GM23248 (cell line): ENCODE data around the gene RSAD2. TPM values are rescaled to one million over a fixed set of nuclear protein-coding genes. Genes with fewer than 3 reads are reported as not detected.

Source experiments
- DNase-seq: peaks from one replicate; pipeline ENCODE4 v3.0.0-alpha.2; 2015
- H2AFZ ChIP-seq: fragments of 200-600 bp; sonication (generic); 2 replicates; pipeline ENCODE4 v1.6.1; 2016; ENCODE audit warnings: antibody characterized with exemption
- H3F3A ChIP-seq: fragments of 200-600 bp; sonication (generic); 2 replicates; pipeline ENCODE4 v1.6.1; 2016; ENCODE audit warnings: mild to moderate bottlenecking, antibody characterized with exemption, mixed run types; ENCODE audit not compliant: insufficient read depth
- H3K27ac ChIP-seq: fragments of 200-600 bp; sonication (generic); 2 replicates; pipeline ENCODE4 v1.5.1; 2016; ENCODE audit warnings: mild to moderate bottlenecking
- H3K27me3 ChIP-seq: fragments of 200-600 bp; sonication (generic); replicated peaks from 2 replicates; pipeline ENCODE4 v1.6.1; 2016; ENCODE audit warnings: mild to moderate bottlenecking; ENCODE audit not compliant: insufficient read depth
- H3K36me3 ChIP-seq: fragments of 200-600 bp; sonication (generic); 2 replicates; pipeline ENCODE4 v1.6.1; 2016; ENCODE audit warnings: low read depth, mild to moderate bottlenecking
- H3K4me1 ChIP-seq: fragments of 200-600 bp; sonication (generic); 2 replicates; pipeline ENCODE4 v1.6.1; 2016; ENCODE audit warnings: mild to moderate bottlenecking; ENCODE audit not compliant: insufficient read depth
- H3K4me2 ChIP-seq: fragments of 200-600 bp; sonication (generic); one replicate; pipeline ENCODE4 v1.6.1; 2016; ENCODE audit warnings: mild to moderate bottlenecking; ENCODE audit not compliant: unreplicated experiment
- H3K4me3 ChIP-seq: fragments of 200-600 bp; sonication (generic); 2 replicates; pipeline ENCODE4 v1.5.1; 2016; ENCODE audit warnings: mild to moderate bottlenecking
- H3K79me2 ChIP-seq: fragments of 200-600 bp; sonication (generic); 2 replicates; pipeline ENCODE4 v1.6.1; 2016; ENCODE audit warnings: mild to moderate bottlenecking; ENCODE audit not compliant: insufficient read depth
- H3K9ac ChIP-seq: fragments of 200-600 bp; sonication (generic); 2 replicates; pipeline ENCODE4 v1.6.1; 2016; ENCODE audit warnings: mild to moderate bottlenecking
- H3K9me2 ChIP-seq: fragments of 200-600 bp; sonication (generic); 2 replicates; pipeline ENCODE4 v1.6.1; 2016; ENCODE audit warnings: mixed run types, mild to moderate bottlenecking, moderate library complexity; ENCODE audit not compliant: insufficient read depth
- H3K9me3 ChIP-seq: fragments of 200-600 bp; sonication (generic); one replicate; pipeline ENCODE4 v1.6.1; 2017; ENCODE audit warnings: low read depth
- H4K20me1 ChIP-seq: fragments of 200-600 bp; sonication (generic); 2 replicates; pipeline ENCODE4 v1.6.0; 2016; ENCODE audit not compliant: insufficient read depth
- EZH2 ChIP-seq: fragments of 200-600 bp; sonication (generic); IDR thresholded peaks from 2 replicates; pipeline ENCODE4 v1.6.1; 2018; ENCODE audit warnings: antibody characterized with exemption, mild to moderate bottlenecking; ENCODE audit not compliant: insufficient read depth, poor library complexity, severe bottlenecking
- EZH2phosphoT487 ChIP-seq: fragments of 200-600 bp; sonication (generic); IDR thresholded peaks from 2 replicates; pipeline ENCODE4 v1.6.1; 2018; ENCODE audit warnings: antibody characterized with exemption, moderate library complexity, mild to moderate bottlenecking, low read depth; ENCODE audit not compliant: insufficient read depth
- WGBS, 2 experiments: methylation state at CpG; one replicate each; pipeline ENCODE4 v1.1.6; 2015 to 2017; ENCODE audit warnings: low lambda C conversion rate in 2 of 2, low coverage in 1 of 2; ENCODE audit errors: missing lambda C conversion rate in 2 of 2; 5-methylcytosine and 5-hydroxymethylcytosine counted together
- in situ Hi-C: fragments of 300-500 bp; cut with MboI; formaldehyde crosslinking; loops from 2 replicates; pipeline ENCODE4 v1.15.0; 2020
- polyA plus RNA-seq: library from polyadenylated mRNA; unstranded; fragments of >200 nt; fragmentation: Nextera tagmentation; extraction: Ambion mirVana; gene quantifications from 2 replicates; pipeline ENCODE4 v1.2.1, GENCODE V29; 2016
- total RNA-seq: library from RNA; depleted of rRNA; stranded (reverse); fragments of >200 nt; shearing (Covaris generic); gene quantifications from 2 replicates; pipeline ENCODE4 v1.2.3, GENCODE V29; 2014

Gene RSAD2
- total and polyA plus RNA-seq, 2 experiments from 2014 or later: not detected

GRCh38 chr2:6872394-6872793 is 5.2 kb upstream of the RSAD2 start:
- Histone ChIP-seq H3K27ac (no peak overlapping the region), H3K9ac (no peak overlapping the region), H3K36me3 (no peaks in the 10 kb centered on the region), H3K9me2 (no peaks in the 10 kb centered on the region), H3F3A (no peaks in the 10 kb centered on the region), H3K4me3 (no peak overlapping the region), H3K4me1 (no peaks in the 10 kb centered on the region), H3K4me2 (no peak overlapping the region), H4K20me1 (no peaks in the 10 kb centered on the region), H3K79me2 (no peaks in the 10 kb centered on the region), H2AFZ (no peak overlapping the region), H3K9me3 (no peaks in the 10 kb centered on the region), H3K27me3 (peaks cover 39% of the 10 kb centered on the region)
- in situ Hi-C loops: no loop called here
- WGBS, 2 experiments: 68 to 70% methylated on average over 2 of the region's 2 CpGs
- DNase-seq: no peak
- no peak for TF ChIP-seq EZH2phosphoT487
- no peak for TF ChIP-seq EZH2

DNA sequence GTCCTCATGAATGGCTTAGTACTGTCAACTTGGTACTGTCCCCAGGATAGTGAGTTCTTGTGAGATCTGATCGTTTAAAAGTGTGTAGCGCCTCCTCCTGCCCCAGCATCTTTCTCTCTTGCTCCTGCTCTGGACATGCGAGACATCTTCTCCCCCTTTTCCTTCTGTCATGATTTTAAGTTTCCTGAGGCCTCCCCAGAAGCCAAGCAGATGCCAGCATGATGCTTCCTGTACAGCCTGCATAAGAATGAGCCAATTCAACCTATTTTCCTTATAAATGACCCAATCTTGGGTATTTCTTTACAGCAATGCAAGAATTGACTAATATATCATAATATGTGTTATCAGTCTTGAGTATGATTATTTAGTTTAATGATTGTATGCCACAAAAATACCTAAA is 3.5 kb upstream of the RSAD2 start:
- Histone ChIP-seq H3K9ac (no peak overlapping the region), H3F3A (no peaks in the 10 kb centered on the region), H3K27me3 (peaks cover 25% of the 10 kb centered on the region), H3K9me2 (no peaks in the 10 kb centered on the region), H3K9me3 (no peaks in the 10 kb centered on the region), H3K79me2 (no peaks in the 10 kb centered on the region), H3K27ac (no peak overlapping the region), H3K4me1 (no peaks in the 10 kb centered on the region), H4K20me1 (no peaks in the 10 kb centered on the region), H3K4me3 (no peak overlapping the region), H2AFZ (no peak overlapping the region), H3K4me2 (no peak overlapping the region), H3K36me3 (no peaks in the 10 kb centered on the region)
- in situ Hi-C loops: no loop called here
- TF ChIP-seq EZH2: no peak
- WGBS, 2 experiments: 69 to 79% methylated on average over 3 of the region's 3 CpGs
- no peak for DNase-seq

DNA sequence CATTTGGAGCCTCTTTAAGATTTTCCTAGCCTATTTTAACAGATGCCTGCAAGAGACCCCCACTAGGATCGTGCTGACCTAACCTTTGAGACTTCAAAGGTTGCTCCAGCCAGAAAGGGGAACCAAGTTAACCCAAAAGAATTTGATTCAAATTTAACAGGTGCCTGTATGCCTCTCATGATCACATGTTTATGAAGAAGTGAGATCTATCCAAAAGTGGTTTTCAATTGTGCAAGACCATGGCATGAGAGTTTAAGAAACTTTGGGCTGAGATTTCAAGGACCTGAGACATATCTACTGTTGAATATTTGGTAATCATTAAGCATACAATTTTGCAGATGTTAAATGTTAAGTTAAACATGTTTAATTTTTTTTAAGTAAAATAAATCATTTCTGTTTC is 1.3 kb upstream of the RSAD2 start:
- TF ChIP-seq EZH2phosphoT487 (no peak), EZH2 (no peak)
- Histone ChIP-seq H3K9me2 (no peaks in the 10 kb centered on the region), H3K27ac (no peak overlapping the region), H3K36me3 (no peaks in the 10 kb centered on the region), H3K4me1 (no peaks in the 10 kb centered on the region), H3K9me3 (no peaks in the 10 kb centered on the region), H2AFZ (no peak overlapping the region), H3K4me3 (no peak overlapping the region), H3K27me3 (peaks cover 32% of the 10 kb centered on the region), H4K20me1 (no peaks in the 10 kb centered on the region), H3F3A (no peaks in the 10 kb centered on the region), H3K79me2 (no peaks in the 10 kb centered on the region), H3K9ac (no peak overlapping the region), H3K4me2 (no peak overlapping the region)
- in situ Hi-C loops: no loop called here
- no peak for DNase-seq
- WGBS, 2 experiments: 39 to 44% methylated on average over 1 of the region's 1 CpG

DNA sequence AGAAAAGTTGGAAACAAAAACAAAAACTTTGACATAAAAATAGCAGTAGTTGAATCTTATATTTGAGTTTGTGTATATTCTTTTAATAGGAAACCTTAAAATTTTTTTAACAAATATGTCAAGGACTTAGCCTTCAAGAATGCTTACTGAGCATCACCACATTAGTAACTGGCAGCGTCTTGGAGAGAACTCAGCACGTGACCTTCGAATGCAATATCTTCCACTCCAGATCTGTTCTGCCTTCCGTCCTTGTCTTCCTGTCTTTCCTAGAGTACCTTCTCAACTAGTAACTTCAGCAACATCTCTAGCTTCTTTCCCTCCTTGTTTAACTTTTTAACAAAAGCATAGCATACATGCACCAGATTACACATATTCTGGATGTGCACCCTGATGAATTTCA is 972 bp downstream of the RSAD2 start:
- Histone ChIP-seq H3K27ac (no peak overlapping the region), H3K4me1 (no peaks in the 10 kb centered on the region), H3K27me3 (peaks cover 15% of the 10 kb centered on the region), H3K9me2 (no peaks in the 10 kb centered on the region), H3K4me3 (no peak overlapping the region), H3K36me3 (no peaks in the 10 kb centered on the region), H4K20me1 (no peaks in the 10 kb centered on the region), H2AFZ (no peak overlapping the region), H3K4me2 (no peak overlapping the region), H3F3A (no peaks in the 10 kb centered on the region), H3K9me3 (no peaks in the 10 kb centered on the region), H3K79me2 (no peaks in the 10 kb centered on the region), H3K9ac (no peak overlapping the region)
- in situ Hi-C loops: no loop called here
- no peak for DNase-seq
- WGBS, 2 experiments: 51 to 54% methylated on average over 4 of the region's 4 CpGs
- TF ChIP-seq EZH2 (no peak), EZH2phosphoT487 (no peak)

DNA sequence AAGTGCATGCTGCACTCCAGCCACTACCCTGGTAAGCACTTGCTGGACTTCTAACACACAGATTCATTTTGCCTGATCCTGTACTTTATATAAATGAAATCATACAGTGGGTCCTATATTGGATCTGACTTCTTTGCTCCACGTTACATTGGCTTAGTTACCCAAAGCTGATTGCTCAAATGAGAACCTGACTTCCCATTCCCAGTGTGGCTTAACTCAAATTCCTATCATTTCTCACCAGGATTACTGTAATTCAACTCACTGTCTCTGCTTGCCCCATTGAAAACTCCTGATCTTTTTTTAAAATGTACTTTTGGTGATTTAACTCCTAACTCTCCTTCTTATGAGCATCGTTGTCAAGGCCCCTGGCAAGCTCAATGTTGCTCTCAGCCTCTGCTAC is 1.4 kb downstream of the RSAD2 start:
- Histone ChIP-seq H3K9me2 (no peaks in the 10 kb centered on the region), H3K9ac (no peak overlapping the region), H3K9me3 (no peaks in the 10 kb centered on the region), H3K79me2 (no peaks in the 10 kb centered on the region), H3F3A (no peaks in the 10 kb centered on the region), H3K4me3 (no peak overlapping the region), H2AFZ (no peak overlapping the region), H3K4me2 (no peak overlapping the region), H4K20me1 (no peaks in the 10 kb centered on the region), H3K4me1 (no peaks in the 10 kb centered on the region), H3K36me3 (no peaks in the 10 kb centered on the region), H3K27ac (no peak overlapping the region), H3K27me3 (peaks cover 14% of the 10 kb centered on the region)
- TF ChIP-seq EZH2phosphoT487: no peak
- no peak for TF ChIP-seq EZH2
- no peak for DNase-seq
- WGBS, 2 experiments: 63 to 68% methylated on average over 2 of the region's 2 CpGs
- in situ Hi-C loops: no loop called here
